Right atrium auricular region (tissue), 2 donors: ENCODE results near the gene CHN2. TPM values are rescaled to one million over a fixed set of nuclear protein-coding genes. Genes with fewer than 3 reads are reported as not detected.
"Not testable (repeated sequence)": the region's sequence is repeated elsewhere in the genome, so short reads cannot be mapped to it uniquely, and the experiment has no call there.

Source experiments
- DNase-seq: peaks from one replicate; pipeline ENCODE4 v3.0.0-alpha.2; 2019; ENCODE audit warnings: low spot score
- H3K27ac ChIP-seq, 2 donors: fragments of 200-600 bp; sonication (generic); 1 replicate in 1 of 2; 2 replicates in 1 of 2; pipeline ENCODE4 v1.5.1; 2016 to 2019
- H3K27me3 ChIP-seq, 2 donors: fragments of 200-600 bp; sonication (generic); one replicate each; pipeline versions ENCODE4 v1.5.1 to v1.6.0; 2017 to 2019
- H3K36me3 ChIP-seq: fragments of 200-600 bp; sonication (generic); one replicate; pipeline ENCODE4 v1.5.1; 2016
- H3K4me1 ChIP-seq, 2 donors: fragments of 200-600 bp; sonication (generic); one replicate each; pipeline versions ENCODE4 v1.5.1 to v1.6.0; 2017 to 2019
- H3K4me3 ChIP-seq, 2 donors: fragments of 200-600 bp; sonication (generic); 1 replicate in 1 of 2; 2 replicates in 1 of 2; pipeline ENCODE4 v1.5.1; 2017 to 2019; ENCODE audit warnings: mild to moderate bottlenecking in 1 of 2, moderate library complexity in 1 of 2
- H3K9me3 ChIP-seq, 2 donors: fragments of 200-600 bp; sonication (generic); one replicate each; pipeline ENCODE4 v1.5.1; 2019
- CTCF ChIP-seq, 2 donors: fragments of 200-600 bp; sonication (generic); IDR thresholded peaks; one replicate each; pipeline ENCODE4 v1.5.1; 2019; ENCODE audit warnings: antibody characterized with exemption in 2 of 2
- total RNA-seq, 2 donors: library from RNA; depleted of rRNA; stranded (reverse); fragments of >200 nt; gene quantifications; one replicate each; pipeline ENCODE4 v1.1.0, GENCODE V29; 2016

CHN2 gene
- total RNA-seq, 2 donors from 2014 or later, result 2.7 to 6.6 TPM

DNA sequence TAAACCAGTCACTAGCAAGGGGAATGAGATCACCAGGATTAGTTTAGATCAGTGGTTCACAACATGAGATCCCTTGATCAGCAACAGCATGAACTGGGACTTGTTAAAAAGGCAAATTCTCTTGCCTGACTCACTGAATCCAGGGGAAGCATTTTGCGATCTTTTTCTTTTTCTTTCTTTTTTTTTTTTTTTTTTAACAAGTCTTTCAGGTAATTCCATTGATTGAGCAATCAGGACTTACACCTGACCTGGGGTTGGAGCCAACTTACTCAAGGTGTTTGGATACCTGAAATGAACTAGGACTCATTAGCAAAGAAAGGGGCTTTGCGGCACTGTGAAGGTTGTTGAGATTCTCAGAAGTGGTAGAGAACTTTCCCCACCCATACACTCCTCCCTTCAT is 321.9 kb downstream of the CHN2 start:
- no peak overlapping the region for H3K27ac ChIP-seq
- no peaks in the 10 kb centered on the region for H3K36me3 ChIP-seq
- H3K9me3 ChIP-seq, result peaks cover 0 to 4% of the 10 kb centered on the region in 2 donors
- H3K4me3 ChIP-seq, result no peak overlapping the region
- no peaks in the 10 kb centered on the region for H3K27me3 ChIP-seq
- no peak for DNase-seq
- no peak for TF ChIP-seq CTCF (IDR thresholded peaks at IDR 0.05)
- no peaks in the 10 kb centered on the region for H3K4me1 ChIP-seq

DNA sequence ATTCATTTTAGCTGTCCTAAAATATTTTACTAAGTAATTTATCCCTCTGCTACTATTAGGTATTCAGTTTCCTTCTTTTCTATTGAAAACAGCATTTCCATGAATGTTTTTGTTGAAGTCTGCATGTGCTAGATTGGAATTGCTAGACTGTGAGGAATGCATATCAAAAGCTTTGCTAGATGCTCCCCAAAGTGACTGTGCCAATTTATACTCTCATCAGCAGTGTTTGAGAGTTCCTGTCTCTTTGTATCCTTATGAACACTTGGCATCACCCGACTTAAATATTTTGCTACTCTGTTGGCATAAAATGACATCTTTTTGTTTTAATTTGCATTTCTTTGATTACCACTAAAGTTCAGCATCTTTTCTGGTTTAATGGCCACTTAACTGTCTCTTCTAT is 324.0 kb downstream of the CHN2 start:
- H3K36me3 ChIP-seq, result no peaks in the 10 kb centered on the region
- H3K4me3 ChIP-seq, result no peak overlapping the region
- DNase-seq, result no peak
- H3K9me3 ChIP-seq, result peaks cover 0 to 21% of the 10 kb centered on the region in 2 donors
- no peaks in the 10 kb centered on the region for H3K4me1 ChIP-seq
- TF ChIP-seq CTCF (IDR thresholded peaks at IDR 0.05), result no peak
- H3K27me3 ChIP-seq, result no peaks in the 10 kb centered on the region
- no peak overlapping the region for H3K27ac ChIP-seq

DNA sequence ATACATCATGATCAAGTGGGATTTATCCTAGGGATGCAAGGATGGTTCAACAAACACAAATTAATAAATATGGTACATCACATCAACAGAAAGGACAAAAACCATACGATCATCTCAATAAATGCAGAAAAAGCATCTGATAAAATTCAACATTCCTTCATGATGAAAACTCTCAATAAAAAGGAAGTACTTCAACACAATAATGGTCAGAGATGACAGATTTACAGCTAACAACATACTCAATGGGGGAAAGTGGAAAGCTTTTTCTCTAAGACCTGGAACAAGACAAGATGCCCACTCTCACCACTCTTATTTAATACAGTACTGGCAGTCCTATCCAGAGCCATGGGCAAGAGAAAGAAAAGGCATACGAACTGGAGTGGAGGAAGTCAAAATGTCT is 329.2 kb downstream of the CHN2 start:
- Histone ChIP-seq H3K4me3 (no peak overlapping the region), H3K4me1 (no peaks in the 10 kb centered on the region), H3K27ac (no peak overlapping the region), H3K27me3 (no peaks in the 10 kb centered on the region), H3K36me3 (no peaks in the 10 kb centered on the region), H3K9me3 (peaks cover 0 to 21% of the 10 kb centered on the region in 2 donors)
- TF ChIP-seq CTCF (IDR thresholded peaks at IDR 0.05), result no peak
- no peak for DNase-seq

DNA sequence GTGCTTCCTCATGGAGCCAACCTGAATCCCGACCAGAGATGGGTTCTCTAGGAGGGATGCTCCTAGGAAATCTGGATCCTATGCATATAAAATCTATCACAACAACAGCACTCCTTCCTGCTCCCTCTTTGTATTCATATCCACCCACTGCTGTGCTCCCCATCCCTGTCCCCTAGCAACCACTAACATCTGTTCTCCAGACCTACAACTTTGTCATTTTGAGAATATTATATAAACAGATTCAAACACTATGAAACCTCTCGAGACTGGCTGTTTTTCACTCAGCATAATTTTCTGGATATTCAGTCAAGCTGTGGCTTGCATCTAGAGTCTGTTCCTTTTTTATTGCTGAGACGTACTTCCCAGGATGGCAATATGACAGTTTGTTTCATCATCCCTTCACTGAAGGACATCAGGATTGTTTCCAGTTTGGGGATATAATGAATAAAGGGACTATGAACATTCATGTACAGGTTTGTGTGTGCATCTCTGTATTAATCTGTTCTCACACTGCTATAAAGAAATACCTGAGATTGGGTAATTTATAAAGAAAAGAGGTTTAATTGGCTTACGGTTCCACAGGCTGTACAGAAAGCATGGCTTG is 333.0 kb downstream of the CHN2 start:
- Histone ChIP-seq H3K4me1 (no peaks in the 10 kb centered on the region), H3K36me3 (no peaks in the 10 kb centered on the region), H3K9me3 (peaks cover 0 to 6% of the 10 kb centered on the region in 2 donors), H3K27me3 (no peaks in the 10 kb centered on the region), H3K4me3 (no peak overlapping the region), H3K27ac (no peak overlapping the region)
- no peak for DNase-seq
- TF ChIP-seq CTCF (IDR thresholded peaks at IDR 0.05), result no peak

DNA sequence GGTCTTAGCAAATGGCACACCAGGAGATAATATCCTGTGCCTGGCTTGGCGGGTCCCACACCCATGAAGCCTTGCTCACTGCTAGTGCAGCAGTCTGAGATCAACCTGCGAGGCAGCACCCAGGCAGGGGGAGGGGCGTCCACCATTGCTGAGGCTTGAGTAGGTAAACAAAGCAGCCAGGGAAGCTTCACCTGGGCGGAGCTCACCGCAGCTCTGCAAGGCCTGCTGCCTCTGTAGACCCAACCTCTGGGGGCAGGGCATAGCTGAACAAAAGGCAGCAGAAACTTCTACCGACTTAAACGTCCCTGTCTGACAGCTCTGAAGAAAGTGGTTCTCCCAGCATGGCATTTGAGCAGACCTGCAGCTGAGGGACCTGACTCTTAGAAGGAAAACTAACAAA is 334.0 kb downstream of the CHN2 start:
- not testable (repeated sequence) for H3K27ac ChIP-seq, H3K9me3 ChIP-seq, DNase-seq, H3K36me3 ChIP-seq, H3K4me1 ChIP-seq, H3K27me3 ChIP-seq, H3K4me3 ChIP-seq

Other genes with a start within 250 kb of the CHN2 start
- gene TRIL, start 236.4 kb upstream of the CHN2 start, total RNA-seq, result 1 to 10 TPM in 1 of 2 donors, under 1 TPM in 1; 0.83 to 4.4 TPM
- gene CPVL, start 48.2 kb upstream of the CHN2 start, total RNA-seq, result 10 to 100 TPM in 1 of 2 donors, 1 to 10 TPM in 1; 2.7 to 11.8 TPM